HepG2 (cell line): ENCODE data around the gene TMEM165. TPM values are rescaled to one million over a fixed set of nuclear protein-coding genes. Genes with fewer than 3 reads are reported as not detected.

Source experiments
- AGO1 ChIP-seq: fragments of 200-400 bp; formaldehyde crosslinking; IDR thresholded peaks from 2 replicates; pipeline ENCODE4 v1.6.1; 2017; ENCODE audit warnings: mild to moderate bottlenecking, low read depth, low read length, moderate library complexity; ENCODE audit not compliant: poor library complexity, severe bottlenecking
- ATRX ChIP-seq: sonication (generic); formaldehyde crosslinking; IDR thresholded peaks from 2 replicates; pipeline ENCODE4 v1.4.0; 2020; ENCODE audit warnings: missing genetic modification reagents, borderline replicate concordance
- BRD4 ChIP-seq: sonication (generic); formaldehyde crosslinking; IDR thresholded peaks from 2 replicates; pipeline ENCODE4 v1.4.0; 2020; ENCODE audit warnings: missing genetic modification reagents
- IRF2 ChIP-seq: IDR thresholded peaks from 2 replicates; pipeline ENCODE4 v1.6.1; 2018; ENCODE audit warnings: missing genetic modification reagents, missing compliant biosample characterization
- JUNB ChIP-seq: sonication (generic); formaldehyde crosslinking; IDR thresholded peaks from 2 replicates; pipeline ENCODE4 v1.8.0; 2022; ENCODE audit warnings: missing genetic modification reagents, mild to moderate bottlenecking, borderline replicate concordance
- KLF12 ChIP-seq: sonication (generic); formaldehyde crosslinking; IDR thresholded peaks from 2 replicates; pipeline ENCODE4 v1.4.0; 2020; ENCODE audit warnings: missing genetic modification reagents, borderline replicate concordance
- MED1 ChIP-seq: sonication (generic); formaldehyde crosslinking; IDR thresholded peaks from 2 replicates; pipeline ENCODE4 v1.4.0; 2020; ENCODE audit warnings: missing genetic modification reagents
- NFKB2 ChIP-seq: sonication (generic); formaldehyde crosslinking; IDR thresholded peaks from 2 replicates; pipeline ENCODE4 v1.4.0; 2020; ENCODE audit warnings: missing genetic modification reagents, borderline replicate concordance
- NKX3-1 ChIP-seq: sonication (generic); formaldehyde crosslinking; IDR thresholded peaks from 2 replicates; pipeline ENCODE4 v1.5.0; 2020; ENCODE audit warnings: missing genetic modification reagents
- PAXIP1 ChIP-seq: sonication (generic); formaldehyde crosslinking; conservative IDR thresholded peaks from 2 replicates; pipeline ENCODE4 v1.4.0; 2020; ENCODE audit warnings: mild to moderate bottlenecking, missing genetic modification reagents, moderate library complexity
- RBM22 ChIP-seq: fragments of 200-400 bp; formaldehyde crosslinking; optimal IDR thresholded peaks from 2 replicates; pipeline ENCODE3; 2017; ENCODE audit warnings: mild to moderate bottlenecking, low read length, moderate library complexity
- SALL2 ChIP-seq: sonication (generic); formaldehyde crosslinking; IDR thresholded peaks from 2 replicates; pipeline ENCODE4 v1.8.1; 2023; ENCODE audit warnings: mild to moderate bottlenecking, missing genetic modification reagents, inconsistent platforms
- SCMH1 ChIP-seq: sonication (generic); formaldehyde crosslinking; IDR thresholded peaks from 2 replicates; pipeline ENCODE4 v1.9.0; 2021; ENCODE audit warnings: missing genetic modification reagents, mild to moderate bottlenecking, borderline replicate concordance
- STAT6 ChIP-seq: sonication (generic); formaldehyde crosslinking; IDR thresholded peaks from 2 replicates; pipeline ENCODE4 v1.4.0; 2020; ENCODE audit warnings: missing genetic modification reagents, mild to moderate bottlenecking, borderline replicate concordance
- TAF1 ChIP-seq: sonication (generic); formaldehyde crosslinking; IDR thresholded peaks from 2 replicates; pipeline ENCODE4 v1.4.0; 2020; ENCODE audit warnings: missing genetic modification reagents
- TBX2 ChIP-seq: sonication (generic); formaldehyde crosslinking; IDR thresholded peaks from 2 replicates; pipeline ENCODE4 v1.5.0; 2020; ENCODE audit warnings: missing genetic modification reagents, mild to moderate bottlenecking, borderline replicate concordance
- ZNF205 ChIP-seq: IDR thresholded peaks from 2 replicates; pipeline ENCODE4 v1.6.1; 2018; ENCODE audit warnings: missing biosample characterization, missing genetic modification reagents
- ZNF678 ChIP-seq: sonication (generic); formaldehyde crosslinking; IDR thresholded peaks from 2 replicates; pipeline ENCODE4 v1.4.0; 2020; ENCODE audit warnings: mild to moderate bottlenecking, missing genetic modification reagents
- ZSCAN12 ChIP-seq: sonication (generic); formaldehyde crosslinking; IDR thresholded peaks from 2 replicates; pipeline ENCODE4 v1.9.0; 2021; ENCODE audit warnings: mild to moderate bottlenecking, missing genetic modification reagents
- ZSCAN5A ChIP-seq: sonication (generic); formaldehyde crosslinking; IDR thresholded peaks from 2 replicates; pipeline ENCODE4 v1.8.0; 2022; ENCODE audit warnings: mild to moderate bottlenecking, missing genetic modification reagents, borderline replicate concordance
- polyA plus RNA-seq, 8 experiments: library from polyadenylated mRNA; depleted of rRNA in 3 of 8; stranded (reverse) in 7 of 8; unstranded in 1 of 8; fragments of >200 nt; fragmentation: Illumina TruSeq in 4 of 8; extraction: Trizol in 4 of 8; gene quantifications; 2 replicates each; pipeline versions ENCODE4 v1.2.1 to v1.2.3, GENCODE V29; 2011 to 2016; ENCODE audit warnings: low read depth in 4 of 8, missing spikeins in 1 of 8, mixed read lengths in 1 of 8; ENCODE audit not compliant: insufficient read depth in 1 of 8
- total RNA-seq, 5 experiments: library from RNA; depleted of rRNA; stranded (reverse); fragments of >200 nt; fragmentation: Illumina TruSeq; extraction: Trizol; gene quantifications; 2 replicates each; pipeline ENCODE4 v1.2.3, GENCODE V29; 2016; ENCODE audit warnings: low read depth in 1 of 5
- TF ChIP-seq, protein P1 (sequence below): sonication (generic); IDR thresholded peaks from 2 replicates; pipeline ENCODE4 v1.6.1; 2016; ENCODE audit warnings: low read depth, borderline replicate concordance

Gene TMEM165
- total and polyA plus RNA-seq, 2 of the 13 experiments (the other 11 are each of a cell fraction or from before 2014, with no cell fraction given) = 54.6 to 103 TPM

GRCh38 chr4:55395529-55396307, at the start of gene TMEM165 (continued):
- TF ChIP-seq TAF1 (peak; percentile 96), NFKB2 (CRISPR knock-in tag) (peak; percentile 35; the same call in 1 of the 2 replicates), TBX2 (peak; percentile 76), ZSCAN12 (CRISPR knock-in tag) (no peak), SALL2 (CRISPR knock-in tag) (peak; percentile 56), AGO1 (no peak), ZSCAN5A (no peak), JUNB (CRISPR knock-in tag) (no peak), RBM22 (no peak), ZNF205 (0 out of 2 replicates have a peak, but pooled peaks have one; percentile 18), ZNF678 (0 out of 2 replicates have a peak, but pooled peaks have one; percentile 26), BRD4 (CRISPR knock-in tag) (peak; percentile 38; the same call in 1 of the 2 replicates), KLF12 (CRISPR knock-in tag) (peak; percentile 82; the same call in 1 of the 2 replicates), SCMH1 (no peak), ATRX (CRISPR knock-in tag) (no peak), NKX3-1 (CRISPR knock-in tag) (peak; percentile 15; the same call in 1 of the 2 replicates), STAT6 (CRISPR knock-in tag) (peak; percentile 48; the same call in 1 of the 2 replicates), IRF2 (CRISPR knock-in tag) (peak; percentile 13; the same call in 1 of the 2 replicates), MED1 (CRISPR knock-in tag) (peak; percentile 48; the same call in 1 of the 2 replicates), PAXIP1 (CRISPR knock-in tag) (peak; percentile 29)
- TF ChIP-seq, protein P1, sequence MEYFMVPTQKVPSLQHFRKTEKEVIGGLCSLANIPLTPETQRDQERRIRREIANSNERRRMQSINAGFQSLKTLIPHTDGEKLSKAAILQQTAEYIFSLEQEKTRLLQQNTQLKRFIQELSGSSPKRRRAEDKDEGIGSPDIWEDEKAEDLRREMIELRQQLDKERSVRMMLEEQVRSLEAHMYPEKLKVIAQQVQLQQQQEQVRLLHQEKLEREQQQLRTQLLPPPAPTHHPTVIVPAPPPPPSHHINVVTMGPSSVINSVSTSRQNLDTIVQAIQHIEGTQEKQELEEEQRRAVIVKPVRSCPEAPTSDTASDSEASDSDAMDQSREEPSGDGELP = peak; percentile 69; the same call in 1 of the 2 replicates
